ENCODE measurements around the gene FBXO28. TPM values are rescaled to one million over a fixed set of nuclear protein-coding genes. Genes with fewer than 3 reads are reported as not detected.

FBXO28 gene
- total RNA-seq, 1 donor from 2014 or later = 30.4 TPM

- H3K9me3 Mint-ChIP-seq = peaks cover 2% of the 10 kb centered on the region
- DNase-seq (no peak), ATAC-seq (ENCODE audit: low read depth) (no peak)
- H3K27ac Mint-ChIP-seq = no peak overlapping the region
- peaks cover 3% of the 10 kb centered on the region for H3K27me3 Mint-ChIP-seq
- POLR2A ChIA-PET = no interaction called here
- intact Hi-C loops (cut with micrococcal nuclease) = no loop called here
- no peaks in the 10 kb centered on the region for H3K36me3 Mint-ChIP-seq (ENCODE audit: low read depth)
- CTCF ChIA-PET = no interaction called here
- no peak for TF ChIP-seq CTCF (IDR thresholded peaks at IDR 0.05)
- no peak overlapping the region for H3K4me3 Mint-ChIP-seq
- peaks cover 19% of the 10 kb centered on the region for H3K4me1 Mint-ChIP-seq
Observed at GRCh38 chr1:224175617-224176016, 61.7 kb downstream of the FBXO28 start.

- no peak overlapping the region for H3K27ac Mint-ChIP-seq
- CTCF ChIA-PET = no interaction called here
- no peaks in the 10 kb centered on the region for H3K36me3 Mint-ChIP-seq (ENCODE audit: low read depth)
- H3K9me3 Mint-ChIP-seq = no peaks in the 10 kb centered on the region
- no peak for TF ChIP-seq CTCF (IDR thresholded peaks at IDR 0.05)
- H3K27me3 Mint-ChIP-seq = peaks cover 3% of the 10 kb centered on the region
- no peak overlapping the region for H3K4me3 Mint-ChIP-seq
- DNase-seq (no peak), ATAC-seq (ENCODE audit: low read depth) (no peak)
- peaks cover 25% of the 10 kb centered on the region for H3K4me1 Mint-ChIP-seq
- POLR2A ChIA-PET = interaction anchor here (1.5 kb wide), 1 partner anchor 15 kb away, joined by 3 read pairs; no protein-coding TSS in a partner anchor
- intact Hi-C loops (cut with micrococcal nuclease) = no loop called here
Observed at GRCh38 chr1:224177356-224177999, 63.6 kb downstream of the FBXO28 start.

GRCh38 chr1:224178894-224179293 is 65.0 kb downstream of the FBXO28 start:
- ChIA-PET CTCF (no interaction called here), POLR2A (interaction anchor here (0.5 to 0.9 kb wide), 4 partner anchors 7 to 56 kb away, joined by 3 to 7 read pairs (median 4); no protein-coding TSS in a partner anchor)
- H3K27ac Mint-ChIP-seq = no peak overlapping the region
- intact Hi-C loops (cut with micrococcal nuclease) = no loop called here
- H3K4me1 Mint-ChIP-seq = peaks cover 28% of the 10 kb centered on the region
- peaks cover 3% of the 10 kb centered on the region for H3K27me3 Mint-ChIP-seq
- DNase-seq (no peak), ATAC-seq (ENCODE audit: low read depth) (no peak)
- no peak for TF ChIP-seq CTCF (IDR thresholded peaks at IDR 0.05)
- H3K4me3 Mint-ChIP-seq = no peak overlapping the region
- H3K36me3 Mint-ChIP-seq (ENCODE audit: low read depth) = peaks cover 3% of the 10 kb centered on the region
- H3K9me3 Mint-ChIP-seq = no peaks in the 10 kb centered on the region

- H3K4me3 Mint-ChIP-seq = no peak overlapping the region
- H3K36me3 Mint-ChIP-seq (ENCODE audit: low read depth) = peaks cover 12% of the 10 kb centered on the region
- H3K9me3 Mint-ChIP-seq = no peaks in the 10 kb centered on the region
- intact Hi-C loops (cut with micrococcal nuclease) = loop anchor here (5.0 to 10.0 kb wide), 3 partner anchors 66 to 1844 kb away; partner anchors contain the start of gene WDR26
- no peak for TF ChIP-seq CTCF (IDR thresholded peaks at IDR 0.05)
- H3K4me1 Mint-ChIP-seq = peaks cover 42% of the 10 kb centered on the region
- DNase-seq (no peak), ATAC-seq (ENCODE audit: low read depth) (no peak)
- ChIA-PET CTCF (no interaction called here), POLR2A (interaction anchor here (0.7 to 4.1 kb wide), 3 partner anchors 11 to 26 kb away, joined by 4 to 59 read pairs (median 8); no protein-coding TSS in a partner anchor)
- H3K27me3 Mint-ChIP-seq = no peaks in the 10 kb centered on the region
- H3K27ac Mint-ChIP-seq = peak overlapping the region; percentile 37
Observed at GRCh38 chr1:224180783-224181452, 67.0 kb downstream of the FBXO28 start.

GRCh38 chr1:224181453-224181810 is 67.5 kb downstream of the FBXO28 start:
- ATAC-seq (ENCODE audit: low read depth) (no peak), DNase-seq (no peak)
- TF ChIP-seq CTCF (IDR thresholded peaks at IDR 0.05) = no peak
- Mint-ChIP-seq H3K4me1 (peaks cover 47% of the 10 kb centered on the region), H3K36me3 (ENCODE audit: low read depth) (peaks cover 12% of the 10 kb centered on the region), H3K27ac (peak overlapping the region; percentile 91), H3K9me3 (no peaks in the 10 kb centered on the region), H3K4me3 (no peak overlapping the region), H3K27me3 (no peaks in the 10 kb centered on the region)
- ChIA-PET POLR2A (interaction anchor here (2.0 to 4.1 kb wide), 7 partner anchors 11 to 148 kb away, joined by 8 to 59 read pairs (median 14); partner anchors contain the start of genes FBXO28 and NVL), CTCF (no interaction called here)
- intact Hi-C loops (cut with micrococcal nuclease) = loop anchor here (5.0 to 10.0 kb wide), 3 partner anchors 66 to 1843 kb away; partner anchors contain the start of gene WDR26

Measured in activated B cell treated with CpG ODN at 0.5 μM for 24 hours (primary cell).